HepG2 (cell line): ENCODE measurements around the gene DAPK1. TPM values are rescaled to one million over a fixed set of nuclear protein-coding genes. Genes with fewer than 3 reads are reported as not detected.
A peak's percentile ranks its signal among the peaks of the same experiment; 100 is the strongest.

Experiments
- ATAC-seq: fragments of 200-7000 bp; cut with Tn5 transposase; 3 replicates; pipeline ENCODE4 v1.9.1; 2020; ENCODE audit warnings: mild to moderate bottlenecking, moderate library complexity
- BruUV-seq: library from RNA; stranded (reverse); fragments of 400-500 nt; replicated peaks from 2 replicates; lab custom pipeline; 2021; lab: Mats Ljungman, UMichigan
- CTCF ChIA-PET: fragments of 300-600 bp; formaldehyde crosslinking; extraction: SDS; loops from one replicate; lab custom pipeline; 2021; ENCODE audit warnings: low total read pairs, inconsistent platforms, low intra/inter-chr PET ratio; lab: Yijun Ruan, JAX
- POLR2A ChIA-PET: fragments of 350-600 bp; sonication (Branson Sonifier 250); formaldehyde crosslinking; loops from one replicate; lab custom pipeline; 2020; ENCODE audit warnings: antibody characterized with exemption, inconsistent platforms; lab: Yijun Ruan, JAX
- DNase-seq: peaks from one replicate; pipeline ENCODE4 v3.0.0-alpha.2; 2015; ENCODE audit warnings: low spot score
- FAIRE-seq: peaks from 3 replicates; lab custom pipeline; 2011; peaks lifted over from hg19 to GRCh38; lab: Jason Lieb, UNC
- H2AFZ ChIP-seq: one replicate; pipeline ENCODE4 v1.6.1; 2011; ENCODE audit warnings: low read length, inconsistent platforms
- H3K27ac ChIP-seq: fragments of 300-600 bp; 3 replicates; pipeline ENCODE4 v1.8.0; 2011; ENCODE audit warnings: mixed run types, mild to moderate bottlenecking, mixed read lengths, low read length, inconsistent platforms; ENCODE audit not compliant: insufficient read depth; ENCODE audit errors: extremely low read length
- H3K27me3 ChIP-seq, 2 experiments: fragments of 200-600 bp in 1 of 2; 2 replicates in 1 of 2; 3 replicates in 1 of 2; pipeline versions ENCODE4 v1.6.0 to v1.8.0; 2011; ENCODE audit warnings: low read length in 2 of 2, mild to moderate bottlenecking in 2 of 2, moderate library complexity in 2 of 2, inconsistent platforms in 1 of 2; ENCODE audit not compliant: insufficient read depth in 2 of 2, control insufficient read depth in 1 of 2
- H3K36me3 ChIP-seq, 2 experiments: fragments of 200-600 bp in 1 of 2; replicated peaks in 1 of 2; 2 replicates in 1 of 2; 3 replicates in 1 of 2; pipeline versions ENCODE4 v1.5.1 to v1.8.0; 2011; ENCODE audit warnings: low read length in 2 of 2, inconsistent platforms in 1 of 2; ENCODE audit not compliant: insufficient read depth in 2 of 2, control insufficient read depth in 1 of 2
- H3K4me1 ChIP-seq: 2 replicates; pipeline ENCODE4 v1.5.1; 2012; ENCODE audit warnings: low read length, inconsistent platforms; ENCODE audit not compliant: insufficient read depth
- H3K4me2 ChIP-seq: 2 replicates; pipeline ENCODE4 v1.6.0; 2011; ENCODE audit warnings: low read depth, low read length, inconsistent platforms
- H3K4me3 ChIP-seq, 3 experiments: fragments of 200-600 bp in 1 of 3; sonication (generic), shearing (Covaris generic) in 1 of 3; replicated peaks in 1 of 3; 2 replicates each; pipeline ENCODE4 v1.5.1; 2011 to 2016; ENCODE audit warnings: low read length in 3 of 3, inconsistent platforms in 2 of 3, low read depth in 2 of 3, mild to moderate bottlenecking in 2 of 3, control low read depth in 1 of 3, mixed read lengths in 1 of 3; ENCODE audit not compliant: insufficient read depth in 1 of 3
- H3K79me2 ChIP-seq: one replicate; pipeline ENCODE4 v1.6.1; 2011; ENCODE audit warnings: low read length, inconsistent platforms; ENCODE audit not compliant: insufficient read depth
- H3K9ac ChIP-seq: 2 replicates; pipeline ENCODE4 v1.6.0; 2011; ENCODE audit warnings: mild to moderate bottlenecking, low read depth, low read length, inconsistent platforms; ENCODE audit not compliant: insufficient read depth
- H3K9me3 ChIP-seq: 2 replicates; pipeline ENCODE4 v1.5.1; 2012; ENCODE audit warnings: mild to moderate bottlenecking, low read length
- H4K20me1 ChIP-seq: 2 replicates; pipeline ENCODE4 v1.6.0; 2011; ENCODE audit warnings: inconsistent platforms, mild to moderate bottlenecking, low read length, moderate library complexity; ENCODE audit not compliant: insufficient read depth
- NFE2L1 ChIP-seq: sonication (generic); formaldehyde crosslinking; IDR thresholded peaks from 2 replicates; pipeline ENCODE4 v1.4.0; 2020; ENCODE audit warnings: missing genetic modification reagents, mild to moderate bottlenecking, borderline replicate concordance
- NFE2L2 ChIP-seq: fragments of 150-350 bp; IDR thresholded peaks from 2 replicates; pipeline ENCODE4 v1.6.1; 2014; ENCODE audit warnings: low read length
- SALL2 ChIP-seq: sonication (generic); formaldehyde crosslinking; IDR thresholded peaks from 2 replicates; pipeline ENCODE4 v1.8.1; 2023; ENCODE audit warnings: mild to moderate bottlenecking, missing genetic modification reagents, inconsistent platforms
- SATB2 ChIP-seq: sonication (generic); formaldehyde crosslinking; IDR thresholded peaks from 2 replicates; pipeline ENCODE4 v1.5.0; 2020; ENCODE audit warnings: missing genetic modification reagents
- SIX4 ChIP-seq: sonication (generic); formaldehyde crosslinking; IDR thresholded peaks from 2 replicates; pipeline ENCODE4 v1.4.0; 2020; ENCODE audit warnings: missing genetic modification reagents
- STAG1 ChIP-seq: sonication (generic); formaldehyde crosslinking; IDR thresholded peaks from 2 replicates; pipeline ENCODE4 v1.4.0; 2020; ENCODE audit warnings: missing genetic modification reagents
- ZNF160 ChIP-seq: sonication (generic); formaldehyde crosslinking; IDR thresholded peaks from 2 replicates; pipeline ENCODE4 v1.8.0; 2022; ENCODE audit warnings: mild to moderate bottlenecking, inconsistent platforms, missing genetic modification reagents
- ZNF577 ChIP-seq: sonication (generic); formaldehyde crosslinking; IDR thresholded peaks from 2 replicates; pipeline ENCODE4 v1.4.0; 2020; ENCODE audit warnings: mild to moderate bottlenecking, low read depth, missing genetic modification reagents, borderline replicate concordance
- WGBS: methylation state at CpG from one replicate; pipeline ENCODE4 v1.1.6; 2017; ENCODE audit warnings: low lambda C conversion rate; 5-methylcytosine and 5-hydroxymethylcytosine counted together
- in situ Hi-C: cut with HindIII; loops from 2 replicates; pipeline ENCODE4 v1.10.0; 2017; ENCODE audit warnings: low pct_unique_long_range_greater_than_20kb; ENCODE audit not compliant: extremely low pct_ligation_motif_present
- intact Hi-C: fragments of 100-400 bp; cut with micrococcal nuclease; formaldehyde crosslinking; loops from one replicate; pipeline ENCODE4 v1.10.0; 2022; ENCODE audit not compliant: unreplicated experiment
- polyA plus RNA-seq, 8 experiments: library from polyadenylated mRNA; depleted of rRNA in 3 of 8; stranded (reverse) in 7 of 8; unstranded in 1 of 8; fragments of >200 nt; fragmentation: Illumina TruSeq in 4 of 8; extraction: Trizol in 4 of 8; gene quantifications; 2 replicates each; pipeline versions ENCODE4 v1.2.1 to v1.2.3, GENCODE V29; 2011 to 2016; ENCODE audit warnings: low read depth in 4 of 8, missing spikeins in 1 of 8, mixed read lengths in 1 of 8; ENCODE audit not compliant: insufficient read depth in 1 of 8
- total RNA-seq, 5 experiments: library from RNA; depleted of rRNA; stranded (reverse); fragments of >200 nt; fragmentation: Illumina TruSeq; extraction: Trizol; gene quantifications; 2 replicates each; pipeline ENCODE4 v1.2.3, GENCODE V29; 2016; ENCODE audit warnings: low read depth in 1 of 5
- TF ChIP-seq, protein P1 (sequence below): sonication (generic); formaldehyde crosslinking; IDR thresholded peaks from 2 replicates; pipeline ENCODE4 v1.8.1; 2023; ENCODE audit warnings: mild to moderate bottlenecking, moderate library complexity, missing genetic modification reagents
- TF ChIP-seq, protein P2 (sequence below): fragments of 450-650 bp; IDR thresholded peaks from 2 replicates; pipeline ENCODE4 v1.6.1; 2016
- TF ChIP-seq, protein P3 (sequence below): sonication (generic); formaldehyde crosslinking; IDR thresholded peaks from 2 replicates; pipeline ENCODE4 v1.4.0; 2020; ENCODE audit warnings: mild to moderate bottlenecking, low read depth, missing genetic modification reagents

The DAPK1 gene
- total and polyA plus RNA-seq, 2 of the 13 experiments (the other 11 are each of a cell fraction or from before 2014, with no cell fraction given) = 35.7 to 35.9 TPM

DNA sequence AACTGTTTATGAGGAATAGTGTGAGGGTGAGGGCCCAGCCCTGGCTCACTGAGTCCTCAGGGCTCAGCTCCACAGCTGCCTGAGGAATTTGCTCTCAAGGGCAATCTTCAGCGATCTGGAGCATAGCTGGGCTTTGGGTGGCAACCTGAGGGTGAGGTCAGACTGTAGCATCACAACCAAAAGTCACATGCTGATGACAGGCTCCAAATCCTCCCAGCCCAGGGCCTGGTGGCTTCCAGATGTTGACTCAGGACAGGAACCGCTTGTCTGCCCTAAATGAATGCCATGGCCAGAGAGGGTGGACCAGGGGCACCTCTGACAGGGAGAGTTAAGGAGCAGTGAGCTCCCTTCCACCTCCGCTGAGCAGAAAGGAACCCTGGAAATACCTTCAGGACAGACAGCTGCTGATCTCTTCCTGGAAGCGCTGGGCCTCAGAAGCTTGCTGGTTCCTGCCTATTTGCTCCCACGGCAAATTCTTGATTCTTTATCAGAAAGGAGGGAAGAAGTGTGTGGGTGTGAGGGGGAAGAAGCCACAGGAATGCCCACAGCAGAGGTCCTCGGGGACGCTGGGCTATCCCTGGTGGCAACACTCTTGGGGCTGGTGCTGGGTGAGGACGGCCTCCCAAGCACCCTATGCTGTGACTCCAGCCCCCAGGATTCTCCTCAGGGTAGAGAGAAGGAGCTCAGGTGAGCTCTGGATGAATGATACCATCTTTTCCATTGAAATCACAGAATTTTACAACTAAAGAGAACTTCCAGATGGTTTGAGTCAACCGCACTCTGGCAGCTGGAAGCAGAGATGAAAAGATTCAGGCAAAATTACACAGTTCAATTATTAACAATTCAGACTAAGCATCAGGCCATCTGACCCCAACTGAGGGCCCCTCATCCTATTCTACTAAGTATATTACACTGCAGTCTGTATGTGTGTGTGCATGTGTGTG, 214.5 kb downstream of the DAPK1 start:
- H3K79me2 ChIP-seq = no peaks in the 10 kb centered on the region
- H3K36me3 ChIP-seq = peaks cover 0 to 5% of the 10 kb centered on the region in 2 experiments; a peak in 2 of 5 replicates
- WGBS = 20% methylated on average over 8 of the region's 9 CpGs
- no peak for FAIRE-seq
- H3K9ac ChIP-seq = no peak overlapping the region
- peak; percentile 27 for DNase-seq
- no peaks in the 10 kb centered on the region for H3K9me3 ChIP-seq
- intact Hi-C loops (no loop called here), in situ Hi-C loops (no loop called here)
- no peaks in the 10 kb centered on the region for H4K20me1 ChIP-seq
- H2AFZ ChIP-seq = peak overlapping the region; percentile 64
- no peaks in the 10 kb centered on the region for H3K27me3 ChIP-seq
- ChIA-PET CTCF (no interaction called here), POLR2A (interaction anchor here (1.8 kb wide), 1 partner anchor 14 kb away, joined by 3 read pairs; no protein-coding TSS in a partner anchor)
- H3K4me2 ChIP-seq = peak overlapping the region; percentile 4; the same call in 1 of the 2 replicates
- no TSS peak for BruUV-seq
- no peak overlapping the region for H3K27ac ChIP-seq
- TF ChIP-seq, protein P1, sequence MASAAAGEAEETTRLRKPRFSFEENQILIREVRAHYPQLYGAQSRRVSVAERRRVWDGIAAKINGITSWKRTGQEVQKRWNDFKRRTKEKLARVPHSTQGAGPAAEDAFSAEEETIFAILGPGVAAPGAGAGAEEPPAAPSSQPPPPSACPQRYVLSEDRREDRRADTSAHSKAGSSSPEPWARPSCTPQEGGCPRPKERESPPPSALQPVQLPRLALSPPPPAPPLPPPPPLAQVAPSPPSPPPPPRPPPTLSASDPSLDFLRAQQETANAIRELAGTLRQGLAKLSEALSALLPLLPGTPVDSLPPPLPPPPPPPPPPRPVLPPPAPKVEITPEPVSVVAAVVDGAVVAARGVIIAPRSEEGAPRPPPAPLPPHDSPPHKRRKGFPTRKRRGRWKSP (CRISPR knock-in tag) = no peak
- TF ChIP-seq ZNF577 (CRISPR knock-in tag) (no peak), ZNF160 (no peak)
- no peak overlapping the region for H3K4me3 ChIP-seq
- peaks cover 49% of the 10 kb centered on the region for H3K4me1 ChIP-seq
- ATAC-seq = peak; percentile 61

DNA sequence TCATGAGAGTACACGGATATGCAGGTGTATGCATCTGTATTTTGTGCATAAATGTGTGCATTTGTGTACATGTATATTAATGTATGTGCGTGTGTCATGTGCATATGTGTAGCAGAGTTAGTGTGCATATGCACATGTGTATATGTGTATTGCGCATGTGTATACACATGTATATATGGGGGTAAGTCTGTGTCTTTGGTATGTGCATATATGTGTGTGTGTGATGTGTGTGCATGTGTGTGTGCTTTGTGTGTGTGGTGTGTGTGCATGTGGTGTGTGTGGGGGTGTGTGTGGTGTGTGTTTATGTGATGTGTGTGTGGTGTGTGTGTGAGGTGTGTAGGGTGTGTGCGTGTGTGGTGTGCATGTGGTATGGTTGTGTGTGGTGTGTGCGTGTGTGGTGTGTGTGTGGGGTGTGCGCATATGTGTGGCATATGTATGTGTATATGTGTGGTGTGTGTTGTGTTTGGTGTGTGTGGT, 215.2 kb downstream of the DAPK1 start:
- CTCF ChIA-PET = no interaction called here
- POLR2A ChIA-PET = no interaction called here
- intact Hi-C loops = no loop called here
- no peak overlapping the region; the same call in 1 of the 2 replicates for H3K4me2 ChIP-seq
- no peaks in the 10 kb centered on the region for H3K79me2 ChIP-seq
- no peak overlapping the region for H3K4me3 ChIP-seq
- DNase-seq = no peak
- H3K9ac ChIP-seq = no peak overlapping the region
- H3K9me3 ChIP-seq = no peaks in the 10 kb centered on the region
- FAIRE-seq = no peak
- H3K27me3 ChIP-seq = no peaks in the 10 kb centered on the region; a peak in 1 of 5 replicates
- H2AFZ ChIP-seq = no peak overlapping the region
- BruUV-seq = no TSS peak
- in situ Hi-C loops = no loop called here
- H3K27ac ChIP-seq = no peak overlapping the region
- peaks cover 49% of the 10 kb centered on the region for H3K4me1 ChIP-seq
- no peaks in the 10 kb centered on the region for H4K20me1 ChIP-seq
- 85% methylated on average over 6 of the region's 6 CpGs for WGBS
- no peak for ATAC-seq
- no peaks in the 10 kb centered on the region for H3K36me3 ChIP-seq
- TF ChIP-seq, protein P2, sequence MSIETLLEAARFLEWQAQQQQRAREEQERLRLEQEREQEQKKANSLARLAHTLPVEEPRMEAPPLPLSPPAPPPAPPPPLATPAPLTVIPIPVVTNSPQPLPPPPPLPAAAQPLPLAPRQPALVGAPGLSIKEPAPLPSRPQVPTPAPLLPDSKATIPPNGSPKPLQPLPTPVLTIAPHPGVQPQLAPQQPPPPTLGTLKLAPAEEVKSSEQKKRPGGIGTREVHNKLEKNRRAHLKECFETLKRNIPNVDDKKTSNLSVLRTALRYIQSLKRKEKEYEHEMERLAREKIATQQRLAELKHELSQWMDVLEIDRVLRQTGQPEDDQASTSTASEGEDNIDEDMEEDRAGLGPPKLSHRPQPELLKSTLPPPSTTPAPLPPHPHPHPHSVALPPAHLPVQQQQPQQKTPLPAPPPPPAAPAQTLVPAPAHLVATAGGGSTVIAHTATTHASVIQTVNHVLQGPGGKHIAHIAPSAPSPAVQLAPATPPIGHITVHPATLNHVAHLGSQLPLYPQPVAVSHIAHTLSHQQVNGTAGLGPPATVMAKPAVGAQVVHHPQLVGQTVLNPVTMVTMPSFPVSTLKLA = peak; percentile 89
- TF ChIP-seq NFE2L1 (no peak), NFE2L2 (no peak), SIX4 (CRISPR knock-in tag) (no peak), SALL2 (CRISPR knock-in tag) (0 out of 2 replicates have a peak, but pooled peaks have one; percentile 20), STAG1 (CRISPR knock-in tag) (no peak), SATB2 (CRISPR knock-in tag) (no peak)
- TF ChIP-seq, protein P3, sequence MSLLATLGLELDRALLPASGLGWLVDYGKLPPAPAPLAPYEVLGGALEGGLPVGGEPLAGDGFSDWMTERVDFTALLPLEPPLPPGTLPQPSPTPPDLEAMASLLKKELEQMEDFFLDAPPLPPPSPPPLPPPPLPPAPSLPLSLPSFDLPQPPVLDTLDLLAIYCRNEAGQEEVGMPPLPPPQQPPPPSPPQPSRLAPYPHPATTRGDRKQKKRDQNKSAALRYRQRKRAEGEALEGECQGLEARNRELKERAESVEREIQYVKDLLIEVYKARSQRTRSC (CRISPR knock-in tag) = no peak
